ENCODE results near the gene LRRC14B. TPM values are rescaled to one million over a fixed set of nuclear protein-coding genes. Genes with fewer than 3 reads are reported as not detected.

The LRRC14B gene
- total RNA-seq, result under 1 TPM in 1 of 2 donors, not detected in 1; 0.09 TPM
- polyA plus RNA-seq, result not detected

DNA sequence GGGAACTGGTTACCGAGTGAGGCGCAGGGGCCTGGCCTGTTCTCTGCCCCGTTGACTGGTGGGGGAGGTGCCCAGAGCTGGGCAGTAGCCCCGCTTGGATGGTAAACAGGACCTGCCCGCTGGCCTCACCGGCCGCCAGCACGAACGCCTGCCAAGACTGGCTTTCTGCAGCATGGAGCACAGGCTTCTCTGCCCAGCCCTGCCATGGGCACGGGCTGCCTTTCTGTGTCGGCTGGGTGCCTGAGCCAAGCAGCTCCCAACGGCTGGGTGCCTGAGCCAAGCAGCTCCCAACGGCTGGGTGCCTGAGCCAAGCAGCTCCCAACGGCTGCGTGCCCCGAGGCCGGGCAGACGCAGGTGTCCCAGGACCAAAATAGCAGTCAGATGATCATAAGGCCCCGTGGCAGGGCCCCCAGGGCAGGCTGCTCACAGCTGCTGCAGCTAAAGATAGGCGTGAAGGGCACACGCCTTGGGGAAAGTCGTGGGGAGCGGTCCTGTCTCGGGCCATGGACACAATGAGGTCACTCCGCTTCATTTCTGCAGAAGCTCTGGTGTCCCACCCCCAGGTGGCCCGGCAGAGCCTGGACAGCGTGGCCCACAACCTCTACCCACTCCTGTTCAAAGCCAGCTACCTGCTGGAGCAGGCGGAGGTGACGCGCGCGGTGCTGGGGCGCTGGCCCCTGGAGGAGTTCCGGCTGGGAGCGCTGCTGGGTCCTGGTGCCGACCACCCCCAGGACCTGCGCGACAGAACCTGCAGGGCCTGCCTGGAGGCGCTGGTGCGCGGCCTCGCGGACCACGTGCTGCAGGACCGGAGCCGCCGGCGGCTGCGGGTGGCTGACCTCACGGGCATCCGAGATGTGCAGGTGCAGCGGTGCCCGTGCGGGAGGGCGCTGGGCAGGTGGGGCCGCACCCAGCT, at the start of gene LRRC14B:
TSS of gene LRRC14B (plus strand) at position 460 of the 913 bp plus-strand sequence. CDS start at position 504, 44 bp downstream.
- TF ChIP-seq, protein P1, sequence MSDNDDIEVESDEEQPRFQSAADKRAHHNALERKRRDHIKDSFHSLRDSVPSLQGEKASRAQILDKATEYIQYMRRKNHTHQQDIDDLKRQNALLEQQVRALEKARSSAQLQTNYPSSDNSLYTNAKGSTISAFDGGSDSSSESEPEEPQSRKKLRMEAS (IDR thresholded peaks at IDR 0.05), result no peak
- TF ChIP-seq, protein P2, sequence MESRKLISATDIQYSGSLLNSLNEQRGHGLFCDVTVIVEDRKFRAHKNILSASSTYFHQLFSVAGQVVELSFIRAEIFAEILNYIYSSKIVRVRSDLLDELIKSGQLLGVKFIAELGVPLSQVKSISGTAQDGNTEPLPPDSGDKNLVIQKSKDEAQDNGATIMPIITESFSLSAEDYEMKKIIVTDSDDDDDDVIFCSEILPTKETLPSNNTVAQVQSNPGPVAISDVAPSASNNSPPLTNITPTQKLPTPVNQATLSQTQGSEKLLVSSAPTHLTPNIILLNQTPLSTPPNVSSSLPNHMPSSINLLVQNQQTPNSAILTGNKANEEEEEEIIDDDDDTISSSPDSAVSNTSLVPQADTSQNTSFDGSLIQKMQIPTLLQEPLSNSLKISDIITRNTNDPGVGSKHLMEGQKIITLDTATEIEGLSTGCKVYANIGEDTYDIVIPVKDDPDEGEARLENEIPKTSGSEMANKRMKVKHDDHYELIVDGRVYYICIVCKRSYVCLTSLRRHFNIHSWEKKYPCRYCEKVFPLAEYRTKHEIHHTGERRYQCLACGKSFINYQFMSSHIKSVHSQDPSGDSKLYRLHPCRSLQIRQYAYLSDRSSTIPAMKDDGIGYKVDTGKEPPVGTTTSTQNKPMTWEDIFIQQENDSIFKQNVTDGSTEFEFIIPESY (IDR thresholded peaks at IDR 0.05), result no peak
- TF ChIP-seq NR2F2 (IDR thresholded peaks at IDR 0.05), result no peak
- TF ChIP-seq REST (IDR thresholded peaks at IDR 0.05), result no peak
- peak; percentile 16 for TF ChIP-seq FOXA2 (IDR thresholded peaks at IDR 0.05)
- TF ChIP-seq TAF1 (conservative IDR thresholded peaks at IDR 0.05), result no peak
- TF ChIP-seq RXRA (IDR thresholded peaks at IDR 0.05), result peak in 1 of 2 donors; percentile 39
- TF ChIP-seq SP1 (IDR thresholded peaks at IDR 0.05), result peak; percentile 10
- no peak for TF ChIP-seq YY1 (IDR thresholded peaks at IDR 0.05)
- no peak for TF ChIP-seq RAD21 (IDR thresholded peaks at IDR 0.05)
- TF ChIP-seq ATF3 (IDR thresholded peaks at IDR 0.05), result no peak
- no peak for TF ChIP-seq FOXA1 (IDR thresholded peaks at IDR 0.05)
- TF ChIP-seq GABPA (IDR thresholded peaks at IDR 0.05 in 1 of 2, conservative IDR thresholded peaks at IDR 0.05 in 1 of 2), result no peak
- peak in 1 of 2 donors; percentile 32 for TF ChIP-seq HNF4A (conservative IDR thresholded peaks at IDR 0.05)
- TF ChIP-seq CTCF (IDR thresholded peaks at IDR 0.05; ENCODE audit: low read depth, low read length, missing input control), result no peak
- Histone ChIP-seq H3K36me3 (ENCODE audit: control insufficient read depth in 4 of 4, insufficient read depth in 3 of 4, low read depth in 1 of 4, low read length in 3 of 4) (no peaks in the 10 kb centered on the region), H3K27ac (ENCODE audit: low read depth in 1 of 2, low read length in 2 of 2) (peak within 1 kb of the TSS in 1 of 2 donors; percentile 7), H3K9me3 (ENCODE audit: control insufficient read depth in 4 of 4, low read length in 3 of 4) (no peaks in the 10 kb centered on the region), H3K4me3 (ENCODE audit: low read depth in 1 of 3, low read length in 3 of 3) (no peak within 1 kb of the TSS), H3K9ac (ENCODE audit: low read depth in 1 of 2, low read length in 2 of 2) (no peak within 1 kb of the TSS), H3K27me3 (ENCODE audit: control insufficient read depth in 4 of 4, insufficient read depth in 4 of 4, low read length in 3 of 4) (no peaks in the 10 kb centered on the region), H3K4me1 (ENCODE audit: control insufficient read depth in 4 of 4, insufficient read depth in 4 of 4, low read length in 3 of 4) (peaks cover 2 to 22% (median 16%) of the 10 kb centered on the region in 4 donors)
- 29% methylated on average over 56 of the region's 56 CpGs for WGBS
- DNase-seq (ENCODE audit: low spot score), result no peak

Measured in liver (tissue), 9 donors.